OCI-LY1 (cell line): ENCODE measurements around the gene HTATIP2.

Source experiments
- H2AFZ ChIP-seq: fragments of 200-600 bp; sonication (generic), shearing (Covaris generic); 2 replicates; pipeline ENCODE4 v1.6.0; 2014; ENCODE audit warnings: antibody characterized with exemption, mild to moderate bottlenecking, low read length
- H3F3A ChIP-seq: fragments of 200-600 bp; sonication (generic), shearing (Covaris generic); 2 replicates; pipeline ENCODE4 v1.6.0; 2014; ENCODE audit warnings: mild to moderate bottlenecking, antibody characterized with exemption, low read length, moderate library complexity; ENCODE audit not compliant: insufficient read depth
- H3K27ac ChIP-seq: fragments of 200-600 bp; sonication (generic); 2 replicates; pipeline ENCODE4 v1.5.1; 2014; ENCODE audit warnings: low read length, mixed run types, mild to moderate bottlenecking, low read depth; ENCODE audit not compliant: poor library complexity, severe bottlenecking
- H3K27me3 ChIP-seq: fragments of 200-600 bp; sonication (generic); 2 replicates; pipeline ENCODE4 v1.6.0; 2014; ENCODE audit warnings: antibody characterized with exemption, mild to moderate bottlenecking, low read length, moderate library complexity; ENCODE audit not compliant: insufficient read depth
- H3K36me3 ChIP-seq: fragments of 200-600 bp; sonication (generic); 2 replicates; pipeline ENCODE4 v1.6.1; 2014; ENCODE audit warnings: mild to moderate bottlenecking, antibody characterized with exemption, low read length, moderate library complexity, mixed read lengths; ENCODE audit not compliant: insufficient read depth
- H3K4me1 ChIP-seq: fragments of 200-600 bp; sonication (generic); 2 replicates; pipeline ENCODE4 v1.5.1; 2014; ENCODE audit warnings: mild to moderate bottlenecking, low read length, moderate library complexity; ENCODE audit not compliant: insufficient read depth, severe bottlenecking
- H3K4me2 ChIP-seq: fragments of 200-600 bp; sonication (generic), shearing (Covaris generic); 2 replicates; pipeline ENCODE4 v1.6.1; 2014; ENCODE audit warnings: low read length
- H3K4me3 ChIP-seq: fragments of 200-600 bp; sonication (generic); 2 replicates; pipeline ENCODE4 v1.5.1; 2014; ENCODE audit warnings: low read length, low read depth, mild to moderate bottlenecking, mixed read lengths; ENCODE audit not compliant: poor library complexity, severe bottlenecking
- H3K79me2 ChIP-seq: fragments of 200-600 bp; shearing (Covaris generic); 2 replicates; pipeline ENCODE4 v1.6.1; 2016; ENCODE audit warnings: mixed run types, low read length, mixed read lengths; ENCODE audit not compliant: insufficient read depth
- H3K9ac ChIP-seq: fragments of 200-600 bp; sonication (generic), shearing (Covaris generic); 2 replicates; pipeline ENCODE4 v1.6.1; 2014; ENCODE audit warnings: mild to moderate bottlenecking, low read length, mixed read lengths
- H3K9me2 ChIP-seq: fragments of 200-600 bp; sonication (generic), shearing (Covaris generic); 2 replicates; pipeline ENCODE4 v1.6.1; 2014; ENCODE audit warnings: low read depth, mild to moderate bottlenecking, low read length, mixed read lengths
- H3K9me3 ChIP-seq: fragments of 200-600 bp; shearing (Covaris generic); 2 replicates; pipeline ENCODE4 v1.6.1; 2014; ENCODE audit warnings: low read length, mixed read lengths
- H4K20me1 ChIP-seq: fragments of 200-600 bp; sonication (generic), shearing (Covaris generic); 2 replicates; pipeline ENCODE4 v1.6.0; 2016; ENCODE audit warnings: mild to moderate bottlenecking, low read length; ENCODE audit not compliant: insufficient read depth
- CTCF ChIP-seq: fragments of 200-600 bp; sonication (generic), shearing (Covaris generic); IDR thresholded peaks from 2 replicates; pipeline ENCODE4 v1.5.1; 2017; ENCODE audit warnings: mild to moderate bottlenecking, antibody characterized with exemption, low read length, moderate library complexity, mixed read lengths
- EZH2 ChIP-seq: fragments of 200-600 bp; sonication (generic), shearing (Covaris generic); IDR thresholded peaks from 2 replicates; pipeline ENCODE4 v1.8.0; 2017; ENCODE audit warnings: borderline replicate concordance, mixed run types, mild to moderate bottlenecking, antibody characterized with exemption, low read length, moderate library complexity, mixed read lengths

HTATIP2 gene

GRCh38 chr11:20360650-20361049 lies 2.9 kb upstream of the HTATIP2 start:
- Histone ChIP-seq H3K9ac (no peak overlapping the region), H3K4me3 (no peak overlapping the region), H3K27ac (no peak overlapping the region), H2AFZ (peak overlapping the region; percentile 78; the same call in 1 of the 2 replicates), H3K9me3 (no peaks in the 10 kb centered on the region), H4K20me1 (no peaks in the 10 kb centered on the region), H3K79me2 (no peaks in the 10 kb centered on the region), H3K4me2 (no peak overlapping the region), H3K9me2 (no peaks in the 10 kb centered on the region), H3K36me3 (peaks cover 4% of the 10 kb centered on the region; the same call in 1 of the 2 replicates), H3K27me3 (no peaks in the 10 kb centered on the region), H3F3A (no peaks in the 10 kb centered on the region), H3K4me1 (peaks cover 24% of the 10 kb centered on the region)
- TF ChIP-seq CTCF (no peak), EZH2 (no peak)

GRCh38 chr11:20362481-20362880 lies 1.0 kb upstream of the HTATIP2 start:
- Histone ChIP-seq H3K4me2 (no peak overlapping the region), H3K9me2 (no peaks in the 10 kb centered on the region), H3F3A (no peaks in the 10 kb centered on the region), H4K20me1 (no peaks in the 10 kb centered on the region), H3K27me3 (no peaks in the 10 kb centered on the region), H3K4me1 (peaks cover 38% of the 10 kb centered on the region), H3K9ac (no peak overlapping the region), H3K36me3 (peaks cover 14% of the 10 kb centered on the region), H3K4me3 (no peak overlapping the region), H3K79me2 (no peaks in the 10 kb centered on the region), H3K9me3 (no peaks in the 10 kb centered on the region), H2AFZ (peak overlapping the region; percentile 81), H3K27ac (no peak overlapping the region)
- TF ChIP-seq CTCF (no peak), EZH2 (no peak)

GRCh38 chr11:20363149-20363499 lies 390 bp upstream of the HTATIP2 start:
- Histone ChIP-seq H3K4me2 (peak overlapping the region; percentile 78), H2AFZ (peak overlapping the region; percentile 81), H3K9me2 (no peaks in the 10 kb centered on the region), H3K36me3 (peaks cover 16% of the 10 kb centered on the region), H3K79me2 (no peaks in the 10 kb centered on the region), H3K27me3 (no peaks in the 10 kb centered on the region), H3K4me1 (peaks cover 39% of the 10 kb centered on the region), H3F3A (no peaks in the 10 kb centered on the region), H3K27ac (no peak overlapping the region), H3K4me3 (peak overlapping the region; percentile 62), H3K9me3 (no peaks in the 10 kb centered on the region), H3K9ac (peak overlapping the region; percentile 62), H4K20me1 (no peaks in the 10 kb centered on the region)
- TF ChIP-seq CTCF (no peak), EZH2 (no peak)
